ENCODE data around the gene FRMD4B.
"Not testable (repeated sequence)": the region's sequence is repeated elsewhere in the genome, so short reads cannot be mapped to it uniquely, and the experiment has no call there.

FRMD4B gene

GRCh38 chr3:69320871-69321271 is 65.0 kb downstream of the FRMD4B start:
- DNase-seq = no peak

- no peak for DNase-seq
These were observed 66.2 kb downstream of the FRMD4B start for GRCh38 chr3:69319652-69320051.

- DNase-seq = no peak
These were observed 67.5 kb downstream of the FRMD4B start for GRCh38 chr3:69318410-69318809.

- no peak for DNase-seq
These were observed 72.6 kb downstream of the FRMD4B start for GRCh38 chr3:69313251-69313650.

- peak; percentile 58 for DNase-seq
These were observed 76.1 kb downstream of the FRMD4B start for GRCh38 chr3:69309814-69310213.

- DNase-seq = peak; percentile 79
These were observed 79.4 kb downstream of the FRMD4B start for GRCh38 chr3:69306239-69307185.

- no peak for DNase-seq
These were observed 80.9 kb downstream of the FRMD4B start for GRCh38 chr3:69305011-69305410.

- no peak for DNase-seq
These were observed 81.5 kb downstream of the FRMD4B start for GRCh38 chr3:69304396-69304795.

- no peak for DNase-seq
These were observed 85.6 kb downstream of the FRMD4B start for GRCh38 chr3:69300296-69300695.

- no peak for DNase-seq
These were observed 86.5 kb downstream of the FRMD4B start for GRCh38 chr3:69299344-69299743.

- DNase-seq = no peak
These were observed 88.4 kb downstream of the FRMD4B start for GRCh38 chr3:69297501-69297900.

GRCh38 chr3:69296995-69297394 is 88.9 kb downstream of the FRMD4B start:
- no peak for DNase-seq

GRCh38 chr3:69294014-69294766 is 91.7 kb downstream of the FRMD4B start:
- DNase-seq = peak; percentile 72

- no peak for DNase-seq
These were observed 92.8 kb downstream of the FRMD4B start for GRCh38 chr3:69292959-69293574.

GRCh38 chr3:69292185-69292584 is 93.7 kb downstream of the FRMD4B start:
- DNase-seq = no peak

- no peak for DNase-seq
These were observed 95.5 kb downstream of the FRMD4B start for GRCh38 chr3:69290430-69290829.

GRCh38 chr3:69290006-69290405 is 95.9 kb downstream of the FRMD4B start:
- DNase-seq = no peak

GRCh38 chr3:69288161-69288895 is 97.6 kb downstream of the FRMD4B start:
- no peak for DNase-seq

- DNase-seq = no peak
These were observed 101.8 kb downstream of the FRMD4B start for GRCh38 chr3:69283913-69284611.

GRCh38 chr3:69283496-69283895 is 102.4 kb downstream of the FRMD4B start:
- no peak for DNase-seq

GRCh38 chr3:69282181-69282580 is 103.7 kb downstream of the FRMD4B start:
- no peak for DNase-seq

GRCh38 chr3:69277403-69277802 is 108.5 kb downstream of the FRMD4B start:
- DNase-seq = not testable (repeated sequence)

All from fibroblast of skin of right biceps (primary cell).